H1 (cell line): Measurements from ENCODE around the gene MBD3L2B. TPM values are rescaled to one million over a fixed set of nuclear protein-coding genes. Genes with fewer than 3 reads are reported as not detected.

Source experiments
- CTCF ChIA-PET: fragments of 300-600 bp; sonication (Branson Sonifier 250); formaldehyde crosslinking; loops from one replicate; lab custom pipeline; 2021; ENCODE audit not compliant: partially characterized antibody; lab: Charles Lee
- POLR2A ChIA-PET: fragments of 300-600 bp; sonication (Branson Sonifier 250); formaldehyde crosslinking; loops from one replicate; lab custom pipeline; 2021; ENCODE audit warnings: inconsistent platforms; ENCODE audit not compliant: partially characterized antibody; lab: Charles Lee
- DNase-seq, 2 experiments: peaks; one replicate each; pipeline versions ENCODE4 v3.0.0 to v3.0.0-alpha.2; 2010 to 2022; ENCODE audit warnings: low spot score in 2 of 2, low read depth in 1 of 2, mixed read lengths in 1 of 2
- FAIRE-seq: peaks from 2 replicates; lab custom pipeline; 2011; peaks lifted over from hg19 to GRCh38; lab: Jason Lieb, UNC
- H2AFZ ChIP-seq: 2 replicates; pipeline ENCODE4 v1.8.1; 2012; ENCODE audit warnings: low read length, inconsistent platforms
- H2AK5ac ChIP-seq: 2 replicates; pipeline ENCODE4 v1.6.1; 2013; ENCODE audit warnings: low read depth, low read length
- H2BK120ac ChIP-seq: replicated peaks from 2 replicates; pipeline ENCODE3; 2013; ENCODE audit warnings: low read depth, low read length, inconsistent platforms
- H2BK12ac ChIP-seq: 2 replicates; pipeline ENCODE4 v1.6.1; 2013; ENCODE audit warnings: low read depth, low read length
- H2BK15ac ChIP-seq: 2 replicates; pipeline ENCODE4 v1.6.1; 2013; ENCODE audit warnings: low read length
- H2BK20ac ChIP-seq: 2 replicates; pipeline ENCODE4 v1.6.1; 2013; ENCODE audit warnings: low read length
- H2BK5ac ChIP-seq: 2 replicates; pipeline ENCODE4 v1.6.1; 2013; ENCODE audit warnings: low read depth, low read length
- H3K14ac ChIP-seq: 2 replicates; pipeline ENCODE4 v1.6.1; 2013; ENCODE audit warnings: inconsistent platforms; ENCODE audit not compliant: insufficient read length
- H3K18ac ChIP-seq: 2 replicates; pipeline ENCODE4 v1.6.1; 2013; ENCODE audit warnings: low read length; ENCODE audit errors: extremely low read depth
- H3K23ac ChIP-seq: 2 replicates; pipeline ENCODE4 v1.6.1; 2013; ENCODE audit warnings: inconsistent platforms; ENCODE audit not compliant: insufficient read length
- H3K23me2 ChIP-seq: 2 replicates; pipeline ENCODE4 v1.6.1; 2013; ENCODE audit warnings: low read depth, low read length
- H3K27ac ChIP-seq: 2 replicates; pipeline ENCODE4 v1.6.1; 2011; ENCODE audit warnings: low read depth, low read length, inconsistent platforms
- H3K27me3 ChIP-seq, 4 experiments: replicated peaks in 1 of 4; 1 replicate in 1 of 4; 2 replicates in 3 of 4; pipeline versions ENCODE4 v1.6.1 to v1.8.1; 2011 to 2013; ENCODE audit warnings: low read length in 3 of 4, mild to moderate bottlenecking in 3 of 4, inconsistent platforms in 2 of 4, mixed read lengths in 2 of 4, moderate library complexity in 1 of 4; ENCODE audit not compliant: control insufficient read depth in 3 of 4, insufficient read depth in 3 of 4; ENCODE audit errors: extremely low read depth in 1 of 4
- H3K36me3 ChIP-seq, 4 experiments: 2 replicates each; pipeline versions ENCODE4 v1.6.1 to v1.8.1; 2011 to 2013; ENCODE audit warnings: mild to moderate bottlenecking in 4 of 4, low read length in 3 of 4, moderate library complexity in 2 of 4, control low read depth in 1 of 4, inconsistent platforms in 1 of 4; ENCODE audit not compliant: insufficient read depth in 4 of 4, control insufficient read depth in 2 of 4
- H3K4ac ChIP-seq: replicated peaks from 2 replicates; pipeline ENCODE3; 2013; ENCODE audit warnings: low read length, low read depth, mixed read lengths, inconsistent platforms; ENCODE audit not compliant: insufficient read length
- H3K4me1 ChIP-seq, 4 experiments: replicated peaks in 1 of 4; 1 replicate in 1 of 4; 2 replicates in 3 of 4; pipeline versions ENCODE4 v1.6.1 to v1.8.1; 2011 to 2013; ENCODE audit warnings: low read length in 3 of 4, inconsistent platforms in 2 of 4, mixed read lengths in 1 of 4; ENCODE audit not compliant: insufficient read depth in 4 of 4, control insufficient read depth in 3 of 4
- H3K4me2 ChIP-seq, 2 experiments: 2 replicates each; pipeline versions ENCODE4 v1.6.1 to v1.8.1; 2011 to 2013; ENCODE audit warnings: low read depth in 2 of 2, low read length in 2 of 2, control low read depth in 1 of 2, inconsistent platforms in 1 of 2, mild to moderate bottlenecking in 1 of 2; ENCODE audit not compliant: insufficient read depth in 1 of 2
- H3K4me3 ChIP-seq, 4 experiments: fragments of 200-600, 300-600 bp in 1 of 4; sonication (generic), shearing (Covaris generic), sonication (Bioruptor Twin) in 1 of 4; 2 replicates each; pipeline versions ENCODE4 v1.5.1 to v1.8.1; 2011 to 2016; ENCODE audit warnings: low read length in 4 of 4, low read depth in 3 of 4, control low read depth in 2 of 4, inconsistent platforms in 2 of 4, mild to moderate bottlenecking in 2 of 4, mixed read lengths in 1 of 4, moderate library complexity in 1 of 4; ENCODE audit not compliant: insufficient read depth in 2 of 4; ENCODE audit errors: extremely low read depth in 1 of 4
- H3K56ac ChIP-seq: replicated peaks from 2 replicates; pipeline ENCODE3; 2013; ENCODE audit warnings: low read depth, mild to moderate bottlenecking, mixed read lengths, low read length, inconsistent platforms; ENCODE audit not compliant: insufficient read length
- H3K79me1 ChIP-seq: 2 replicates; pipeline ENCODE4 v1.6.1; 2013; ENCODE audit warnings: low read depth, low read length, control low read depth
- H3K79me2 ChIP-seq, 2 experiments: 2 replicates each; pipeline versions ENCODE4 v1.6.1 to v1.8.1; 2012 to 2013; ENCODE audit warnings: low read length in 2 of 2, mild to moderate bottlenecking in 2 of 2, inconsistent platforms in 1 of 2; ENCODE audit not compliant: insufficient read depth in 2 of 2, control insufficient read depth in 1 of 2
- H3K9ac ChIP-seq, 4 experiments: replicated peaks in 1 of 4; 1 replicate in 1 of 4; 2 replicates in 3 of 4; pipeline versions ENCODE4 v1.6.1 to v1.8.1; 2011 to 2013; ENCODE audit warnings: low read depth in 3 of 4, low read length in 3 of 4, control low read depth in 2 of 4, mild to moderate bottlenecking in 2 of 4, moderate library complexity in 2 of 4, inconsistent platforms in 1 of 4; ENCODE audit errors: extremely low read depth in 1 of 4
- H3K9me3 ChIP-seq, 2 experiments: 2 replicates each; pipeline versions ENCODE4 v1.6.1 to v1.8.1; 2012 to 2013; ENCODE audit warnings: mild to moderate bottlenecking in 2 of 2, moderate library complexity in 2 of 2, control low read depth in 1 of 2, inconsistent platforms in 1 of 2, low read depth in 1 of 2, low read length in 1 of 2, mixed read lengths in 1 of 2; ENCODE audit not compliant: insufficient read depth in 2 of 2
- H4K20me1 ChIP-seq, 2 experiments: replicated peaks in 1 of 2; 2 replicates each; pipeline versions ENCODE3 to v1.8.1; 2011 to 2013; ENCODE audit warnings: inconsistent platforms in 2 of 2, low read length in 2 of 2, mild to moderate bottlenecking in 1 of 2; ENCODE audit not compliant: insufficient read depth in 2 of 2, control insufficient read depth in 1 of 2
- H4K5ac ChIP-seq: 2 replicates; pipeline ENCODE4 v1.6.1; 2013; ENCODE audit warnings: low read length, low read depth, mixed read lengths, inconsistent platforms; ENCODE audit not compliant: insufficient read length
- H4K8ac ChIP-seq: 2 replicates; pipeline ENCODE4 v1.8.0; 2013; ENCODE audit warnings: mild to moderate bottlenecking, moderate library complexity, low read length, inconsistent platforms; ENCODE audit not compliant: insufficient read depth; ENCODE audit errors: extremely low read depth
- H4K91ac ChIP-seq: replicated peaks from 2 replicates; pipeline ENCODE3; 2013; ENCODE audit warnings: low read length, mixed read lengths, inconsistent platforms; ENCODE audit not compliant: insufficient read length
- BCL11A ChIP-seq, 2 experiments: IDR thresholded peaks; one replicate each; pipeline ENCODE4 v1.6.1; 2011; ENCODE audit warnings: low read depth in 2 of 2, low read length in 2 of 2, mild to moderate bottlenecking in 2 of 2
- BRCA1 ChIP-seq: IDR thresholded peaks from 2 replicates; pipeline ENCODE4 v1.6.1; 2012; ENCODE audit warnings: low read depth, low read length, improper control_type of control experiment
- CEBPB ChIP-seq: IDR thresholded peaks from 2 replicates; pipeline ENCODE4 v1.6.1; 2012; ENCODE audit warnings: low read depth, low read length
- CHD1 ChIP-seq: IDR thresholded peaks from 2 replicates; pipeline ENCODE4 v1.6.1; 2012; ENCODE audit warnings: low read depth, low read length, improper control_type of control experiment
- CREB1 ChIP-seq: IDR thresholded peaks from 2 replicates; pipeline ENCODE4 v1.6.1; 2012; ENCODE audit warnings: inconsistent platforms
- E2F6 ChIP-seq: IDR thresholded peaks from 2 replicates; pipeline ENCODE4 v1.6.1; 2012; ENCODE audit warnings: inconsistent platforms
- GTF2F1 ChIP-seq: IDR thresholded peaks from 2 replicates; pipeline ENCODE4 v1.6.1; 2012; ENCODE audit warnings: low read depth, low read length, improper control_type of control experiment, borderline replicate concordance
- KDM4A ChIP-seq: IDR thresholded peaks from one replicate; pipeline ENCODE4 v1.7.1; 2012; ENCODE audit warnings: low read depth, mild to moderate bottlenecking, moderate library complexity, low read length, inconsistent platforms; ENCODE audit not compliant: severe bottlenecking
- POLR2A ChIP-seq, 2 experiments: IDR thresholded peaks; 1 replicate in 1 of 2; 2 replicates in 1 of 2; pipeline ENCODE4 v1.6.1; 2011; ENCODE audit warnings: low read depth in 2 of 2, low read length in 2 of 2, mild to moderate bottlenecking in 2 of 2; ENCODE audit errors: control extremely low read depth in 1 of 2
- RNF2 ChIP-seq: fragments of 200-900, 300-1000 bp; sonication (generic); IDR thresholded peaks from 2 replicates; pipeline ENCODE4 v1.7.1; 2016; ENCODE audit warnings: borderline replicate concordance, low read depth, mild to moderate bottlenecking, antibody characterized with exemption, low read length; ENCODE audit not compliant: poor library complexity, severe bottlenecking; ENCODE audit errors: missing control alignments
- SP1 ChIP-seq: IDR thresholded peaks from 2 replicates; pipeline ENCODE4 v1.6.1; 2011; ENCODE audit warnings: low read depth, low read length
- TAF1 ChIP-seq: IDR thresholded peaks from 2 replicates; pipeline ENCODE4 v1.6.1; 2011; ENCODE audit warnings: mild to moderate bottlenecking, low read depth, low read length
- TBP ChIP-seq: IDR thresholded peaks from 2 replicates; pipeline ENCODE4 v1.6.1; 2011; ENCODE audit warnings: low read depth, low read length, improper control_type of control experiment
- TEAD4 ChIP-seq: IDR thresholded peaks from 2 replicates; pipeline ENCODE4 v1.6.1; 2012; ENCODE audit warnings: low read depth, low read length, inconsistent platforms, mixed read lengths
- ZNF274 ChIP-seq: IDR thresholded peaks from 2 replicates; pipeline ENCODE4 v1.7.0; 2012; ENCODE audit warnings: low read length, borderline replicate concordance; ENCODE audit errors: extremely low read depth
- WGBS, 2 experiments: shearing (Covaris generic) in 1 of 2; methylation state at CpG; one replicate each; pipeline versions ENCODE4 v1.1.6 to v1.1.7; 2013 to 2015; ENCODE audit warnings: low lambda C conversion rate in 2 of 2, mixed read lengths in 2 of 2, inconsistent platforms in 1 of 2, low coverage in 1 of 2, missing lambda C conversion rate in 1 of 2; ENCODE audit not compliant: insufficient replicate concordance in 2 of 2, insufficient coverage in 1 of 2, insufficient read length in 1 of 2; ENCODE audit errors: extremely low coverage in 1 of 2, missing lambda C conversion rate in 1 of 2; 5-methylcytosine and 5-hydroxymethylcytosine counted together
- polyA plus RNA-seq, 7 experiments: library from polyadenylated mRNA; depleted of rRNA in 3 of 7; stranded (reverse) in 5 of 7; unstranded in 2 of 7; fragments of >200 nt in 5 of 7; fragments of 200-250 nt in 2 of 7; gene quantifications; 1 replicate in 5 of 7; 2 replicates in 1 of 7; 4 replicates in 1 of 7; pipeline versions ENCODE4 v1.2.1 to v1.2.3, GENCODE V29; 2011 to 2013; ENCODE audit warnings: missing spikeins in 2 of 7, mixed read lengths in 2 of 7
- total RNA-seq: library from RNA; stranded (reverse); fragmentation: NEBNext Ultra II Directional; extraction: Animal tissue kit (Norgen Biotek cat#: 25700); gene quantifications from 2 replicates; pipeline ENCODE4 v1.2.1, GENCODE V29; 2021

The MBD3L2B gene
- total and polyA plus RNA-seq, 2 of the 8 experiments (the other 6 are each of a cell fraction or from before 2014, with no cell fraction given) = not detected

- WGBS, 2 experiments = 77% methylated on average over 1 of the region's 1 CpG; no CpG with 5 or more reads in 1 of the 2 experiments
- TF ChIP-seq KDM4A (no peak), ZNF274 (no peak), TAF1 (no peak), BRCA1 (no peak), CREB1 (no peak), SP1 (no peak), TBP (no peak), GTF2F1 (no peak), RNF2 (no peak), CHD1 (no peak), TEAD4 (no peak), POLR2A (IDR thresholded peaks at IDR 0.05; ENCODE audit: control extremely low read depth in 1 of 2, low read depth in 2 of 2, low read length in 2 of 2) (no peak), E2F6 (no peak), BCL11A (IDR thresholded peaks at IDR 0.05; ENCODE audit: low read depth in 2 of 2, low read length in 2 of 2) (no peak), CEBPB (no peak)
These were observed 20.4 kb downstream of the MBD3L2B start for GRCh38 chr19:7000816-7001215.

More at GRCh38 chr19:7000816-7001215, 20.4 kb downstream of the MBD3L2B start:
- Histone ChIP-seq H4K20me1 (no peaks in the 10 kb centered on the region), H3K18ac (no peak overlapping the region), H3K23ac (no peak overlapping the region), H3K36me3 (no peaks in the 10 kb centered on the region; a peak in 1 of 8 replicates), H2BK12ac (no peak overlapping the region), H3K9ac (no peak overlapping the region), H3K9me3 (peaks cover 57 to 76% of the 10 kb centered on the region in 2 experiments), H2BK5ac (no peak overlapping the region), H3K27me3 (no peaks in the 10 kb centered on the region), H3K4me3 (no peak overlapping the region), H4K8ac (no peak overlapping the region), H2BK120ac (no peak overlapping the region), H3K56ac (no peak overlapping the region), H2BK20ac (no peak overlapping the region), H2AK5ac (no peak overlapping the region), H3K14ac (no peak overlapping the region), H3K79me2 (no peaks in the 10 kb centered on the region), H2BK15ac (no peak overlapping the region), H3K4me1 (no peaks in the 10 kb centered on the region), H4K5ac (no peak overlapping the region), H4K91ac (no peak overlapping the region), H3K23me2 (no peaks in the 10 kb centered on the region), H3K4ac (no peak overlapping the region), H3K79me1 (no peaks in the 10 kb centered on the region), H3K4me2 (no peak overlapping the region), H2AFZ (no peak overlapping the region), H3K27ac (no peak overlapping the region)
- FAIRE-seq (no peak), DNase-seq (no peak)
- ChIA-PET CTCF (interaction anchor here (0.7 kb wide), 1 partner anchor 732 kb away, joined by 3 read pairs; no protein-coding TSS in a partner anchor), POLR2A (interaction anchor here (0.6 kb wide), 1 partner anchor 23 kb away, joined by 3 read pairs; no protein-coding TSS in a partner anchor)
